ENCODE data around the gene HOXB4. TPM values are rescaled to one million over a fixed set of nuclear protein-coding genes. Genes with fewer than 3 reads are reported as not detected.

Gene HOXB4
- total RNA-seq, 1 experiment from 2014 or later = 0.21 TPM

DNA sequence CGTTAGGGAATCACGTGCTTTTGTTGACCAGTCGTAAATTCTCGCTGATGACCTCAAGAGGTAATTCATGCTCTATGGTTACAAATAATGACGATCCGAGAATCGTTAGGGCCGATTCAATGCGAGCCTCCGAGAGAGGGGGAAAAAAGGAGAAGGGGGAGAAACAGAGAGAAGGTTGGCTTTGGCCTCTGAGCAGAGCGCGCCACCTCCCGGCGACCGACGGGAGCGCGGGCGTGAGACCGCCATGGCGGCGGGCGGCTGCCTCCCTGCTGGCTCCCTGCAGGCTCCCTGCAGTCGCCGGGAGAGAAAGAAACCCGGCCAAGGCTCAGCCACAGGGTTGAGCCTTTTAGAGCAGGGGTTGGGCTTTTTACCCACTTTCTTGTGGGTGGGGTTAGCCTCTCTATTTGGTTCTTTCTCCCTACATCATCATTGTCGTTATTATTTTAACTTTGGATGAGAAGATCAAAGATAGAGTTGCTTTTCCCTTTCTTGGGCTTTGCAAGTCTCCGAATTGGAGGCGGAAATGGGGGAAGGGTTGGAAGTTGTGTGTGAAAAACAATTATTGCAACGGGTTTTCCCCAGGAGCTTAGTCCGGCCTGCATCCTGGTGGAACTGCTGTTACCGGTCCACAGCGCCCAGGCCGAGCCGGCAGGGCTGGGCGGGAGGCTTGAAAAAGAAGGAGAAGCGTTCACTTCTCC lies 15.8 kb upstream of the HOXB4 start:
- no peaks in the 10 kb centered on the region for H3K36me3 Mint-ChIP-seq (ENCODE audit: insufficient read depth, unreplicated experiment)
- CTCF ChIA-PET = interaction anchor here (0.6 to 2.1 kb wide), 14 partner anchors 24 to 748 kb away, joined by 3 to 23 read pairs (median 4); no protein-coding TSS in a partner anchor
- TF ChIP-seq, protein P1, sequence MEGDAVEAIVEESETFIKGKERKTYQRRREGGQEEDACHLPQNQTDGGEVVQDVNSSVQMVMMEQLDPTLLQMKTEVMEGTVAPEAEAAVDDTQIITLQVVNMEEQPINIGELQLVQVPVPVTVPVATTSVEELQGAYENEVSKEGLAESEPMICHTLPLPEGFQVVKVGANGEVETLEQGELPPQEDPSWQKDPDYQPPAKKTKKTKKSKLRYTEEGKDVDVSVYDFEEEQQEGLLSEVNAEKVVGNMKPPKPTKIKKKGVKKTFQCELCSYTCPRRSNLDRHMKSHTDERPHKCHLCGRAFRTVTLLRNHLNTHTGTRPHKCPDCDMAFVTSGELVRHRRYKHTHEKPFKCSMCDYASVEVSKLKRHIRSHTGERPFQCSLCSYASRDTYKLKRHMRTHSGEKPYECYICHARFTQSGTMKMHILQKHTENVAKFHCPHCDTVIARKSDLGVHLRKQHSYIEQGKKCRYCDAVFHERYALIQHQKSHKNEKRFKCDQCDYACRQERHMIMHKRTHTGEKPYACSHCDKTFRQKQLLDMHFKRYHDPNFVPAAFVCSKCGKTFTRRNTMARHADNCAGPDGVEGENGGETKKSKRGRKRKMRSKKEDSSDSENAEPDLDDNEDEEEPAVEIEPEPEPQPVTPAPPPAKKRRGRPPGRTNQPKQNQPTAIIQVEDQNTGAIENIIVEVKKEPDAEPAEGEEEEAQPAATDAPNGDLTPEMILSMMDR (IDR thresholded peaks at IDR 0.05; ENCODE audit: unreplicated experiment) = peak; percentile 97
- H3K27me3 Mint-ChIP-seq (ENCODE audit: insufficient read depth, unreplicated experiment) = peaks cover 26% of the 10 kb centered on the region
- POLR2A ChIA-PET = interaction anchor here (1.0 kb wide), 1 partner anchor 286 kb away, joined by 3 read pairs; no protein-coding TSS in a partner anchor
- peak overlapping the region; percentile 65 for H3K4me3 Mint-ChIP-seq (ENCODE audit: unreplicated experiment)
- intact Hi-C loops (cut with micrococcal nuclease) = loop anchor here (2.0 kb wide), 1 partner anchor 257 kb away; no protein-coding TSS in a partner anchor
- H3K9me3 Mint-ChIP-seq (ENCODE audit: unreplicated experiment) = no peaks in the 10 kb centered on the region
- BruUV-seq (replicated peaks) = no TSS peak
- no peak overlapping the region for H3K27ac Mint-ChIP-seq (ENCODE audit: low read depth, unreplicated experiment)
- DNase-seq (ENCODE audit: unreplicated experiment) = peak; percentile 72
- H3K4me1 Mint-ChIP-seq (ENCODE audit: insufficient read depth, unreplicated experiment) = no peaks in the 10 kb centered on the region

DNA sequence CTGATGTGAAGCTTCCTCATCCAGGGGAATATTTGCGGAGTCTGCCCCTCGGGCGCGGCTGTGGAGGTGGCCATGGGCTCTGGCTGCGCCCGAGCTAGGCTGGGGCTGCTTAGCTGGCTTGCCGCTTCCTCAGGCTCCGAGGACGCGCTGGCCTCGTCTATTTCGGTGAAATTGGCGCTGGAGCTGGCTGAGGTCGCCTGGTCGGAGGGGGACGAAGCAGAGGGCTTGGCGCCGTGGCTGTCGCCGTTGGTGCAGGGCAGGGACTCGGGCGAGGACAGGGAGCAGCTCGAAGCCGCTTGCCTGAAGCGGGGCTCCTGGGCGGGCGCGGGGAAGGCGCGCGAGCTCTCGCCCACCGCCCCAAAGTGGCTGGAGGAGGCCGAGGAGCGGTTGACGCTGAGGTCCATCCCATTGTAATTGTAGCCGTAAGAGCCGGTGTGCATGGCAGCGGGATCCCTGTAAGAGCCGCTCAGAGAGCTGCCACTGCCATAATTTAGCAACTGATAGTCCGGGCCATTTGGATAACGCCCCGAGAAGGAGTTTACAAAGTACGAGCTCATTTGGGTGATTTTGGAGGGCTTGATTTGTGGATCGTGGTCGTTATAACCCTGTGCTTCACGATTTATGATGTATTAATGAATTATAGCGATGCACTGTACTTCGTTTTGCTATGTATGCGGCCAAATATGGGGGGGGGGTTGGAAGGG lies 15.1 kb upstream of the HOXB4 start, which contains the start of gene HOXB5:
HOXB5 (minus strand) TSS at position 654 of the 704 bp plus-strand sequence; CDS start at position 557, 97 bp downstream.
- DNase-seq (ENCODE audit: unreplicated experiment) = no peak
- BruUV-seq (replicated peaks) = no TSS peak
- Mint-ChIP-seq H3K9me3 (ENCODE audit: unreplicated experiment) (no peaks in the 10 kb centered on the region), H3K36me3 (ENCODE audit: insufficient read depth, unreplicated experiment) (no peaks in the 10 kb centered on the region), H3K4me1 (ENCODE audit: insufficient read depth, unreplicated experiment) (no peaks in the 10 kb centered on the region), H3K27ac (ENCODE audit: low read depth, unreplicated experiment) (no peak within 1 kb of the TSS), H3K4me3 (ENCODE audit: unreplicated experiment) (peak within 1 kb of the TSS; percentile 65), H3K27me3 (ENCODE audit: insufficient read depth, unreplicated experiment) (peaks cover 26% of the 10 kb centered on the region)
- TF ChIP-seq, protein P1 (IDR thresholded peaks at IDR 0.05; ENCODE audit: unreplicated experiment) = no peak
- POLR2A ChIA-PET = interaction anchor here (0.6 kb wide), 1 partner anchor 442 kb away, joined by 3 read pairs; no protein-coding TSS in a partner anchor
- intact Hi-C loops (cut with micrococcal nuclease) = no loop called here
- CTCF ChIA-PET = interaction anchor here (0.6 to 2.1 kb wide), 19 partner anchors 16 to 757 kb away, joined by 3 to 23 read pairs (median 5); no protein-coding TSS in a partner anchor

DNA sequence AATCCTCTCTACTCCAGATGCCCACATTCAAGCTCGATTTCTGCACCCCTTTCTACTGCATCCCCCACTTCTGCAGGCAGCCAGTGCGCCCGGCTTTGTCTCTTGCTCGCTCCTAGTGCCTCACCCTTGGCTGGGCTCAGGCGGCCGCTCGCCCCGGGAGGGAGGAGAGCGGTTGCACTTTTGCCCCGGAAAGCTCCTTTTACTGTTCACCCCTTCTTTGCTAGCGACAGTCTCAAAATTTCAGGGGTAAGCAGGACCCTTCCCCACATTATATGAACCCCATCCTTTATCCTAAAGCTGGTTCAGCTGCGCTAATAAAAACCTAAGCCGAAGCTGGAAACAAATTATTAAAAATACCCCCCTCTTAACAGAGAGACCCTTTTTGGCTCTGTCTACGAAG lies 14.4 kb upstream of the HOXB4 start:
- ChIA-PET POLR2A (interaction anchor here (0.6 kb wide), 1 partner anchor 441 kb away, joined by 3 read pairs; no protein-coding TSS in a partner anchor), CTCF (interaction anchor here (0.8 to 2.1 kb wide), 12 partner anchors 15 to 438 kb away, joined by 3 to 23 read pairs (median 8); no protein-coding TSS in a partner anchor)
- Mint-ChIP-seq H3K9me3 (ENCODE audit: unreplicated experiment) (no peaks in the 10 kb centered on the region), H3K36me3 (ENCODE audit: insufficient read depth, unreplicated experiment) (no peaks in the 10 kb centered on the region), H3K4me3 (ENCODE audit: unreplicated experiment) (no peak overlapping the region), H3K4me1 (ENCODE audit: insufficient read depth, unreplicated experiment) (no peaks in the 10 kb centered on the region), H3K27me3 (ENCODE audit: insufficient read depth, unreplicated experiment) (peaks cover 25% of the 10 kb centered on the region), H3K27ac (ENCODE audit: low read depth, unreplicated experiment) (no peak overlapping the region)
- intact Hi-C loops (cut with micrococcal nuclease) = no loop called here
- TF ChIP-seq, protein P1 (IDR thresholded peaks at IDR 0.05; ENCODE audit: unreplicated experiment) = no peak
- BruUV-seq (replicated peaks) = no TSS peak
- no peak for DNase-seq (ENCODE audit: unreplicated experiment)

DNA sequence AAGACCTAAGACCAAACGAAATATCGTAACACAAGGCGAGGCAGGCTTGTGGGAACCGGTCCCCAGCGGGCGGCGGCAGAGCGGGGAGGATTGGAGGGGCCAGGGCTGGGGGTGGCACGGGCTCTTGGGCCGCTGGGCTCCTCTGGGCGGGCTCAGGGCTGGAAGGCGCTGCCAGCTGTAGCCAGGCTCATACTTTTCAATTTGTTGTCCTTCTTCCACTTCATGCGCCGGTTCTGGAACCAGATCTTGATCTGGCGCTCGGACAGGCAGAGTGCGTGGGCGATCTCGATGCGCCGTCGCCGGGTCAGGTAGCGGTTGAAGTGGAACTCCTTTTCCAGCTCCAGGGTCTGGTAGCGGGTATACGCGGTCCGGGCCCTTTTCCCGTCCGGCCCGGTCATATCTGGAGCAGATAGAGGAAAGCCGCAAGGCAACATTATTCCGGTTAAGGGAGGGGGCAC lies 13.9 kb upstream of the HOXB4 start:
- intact Hi-C loops (cut with micrococcal nuclease) = no loop called here
- TF ChIP-seq, protein P1 (IDR thresholded peaks at IDR 0.05; ENCODE audit: unreplicated experiment) = no peak
- Mint-ChIP-seq H3K4me3 (ENCODE audit: unreplicated experiment) (no peak overlapping the region), H3K4me1 (ENCODE audit: insufficient read depth, unreplicated experiment) (no peaks in the 10 kb centered on the region), H3K9me3 (ENCODE audit: unreplicated experiment) (no peaks in the 10 kb centered on the region), H3K27me3 (ENCODE audit: insufficient read depth, unreplicated experiment) (peaks cover 20% of the 10 kb centered on the region), H3K27ac (ENCODE audit: low read depth, unreplicated experiment) (no peak overlapping the region), H3K36me3 (ENCODE audit: insufficient read depth, unreplicated experiment) (no peaks in the 10 kb centered on the region)
- BruUV-seq (replicated peaks) = no TSS peak
- ChIA-PET POLR2A (interaction anchor here (0.7 kb wide), 1 partner anchor 406 kb away, joined by 3 read pairs; no protein-coding TSS in a partner anchor), CTCF (interaction anchor here (1.4 to 2.1 kb wide), 6 partner anchors 100 to 332 kb away, joined by 6 to 23 read pairs (median 16); no protein-coding TSS in a partner anchor)
- no peak for DNase-seq (ENCODE audit: unreplicated experiment)
